ENCODE data around the gene GPSM1.

GPSM1 gene

DNA sequence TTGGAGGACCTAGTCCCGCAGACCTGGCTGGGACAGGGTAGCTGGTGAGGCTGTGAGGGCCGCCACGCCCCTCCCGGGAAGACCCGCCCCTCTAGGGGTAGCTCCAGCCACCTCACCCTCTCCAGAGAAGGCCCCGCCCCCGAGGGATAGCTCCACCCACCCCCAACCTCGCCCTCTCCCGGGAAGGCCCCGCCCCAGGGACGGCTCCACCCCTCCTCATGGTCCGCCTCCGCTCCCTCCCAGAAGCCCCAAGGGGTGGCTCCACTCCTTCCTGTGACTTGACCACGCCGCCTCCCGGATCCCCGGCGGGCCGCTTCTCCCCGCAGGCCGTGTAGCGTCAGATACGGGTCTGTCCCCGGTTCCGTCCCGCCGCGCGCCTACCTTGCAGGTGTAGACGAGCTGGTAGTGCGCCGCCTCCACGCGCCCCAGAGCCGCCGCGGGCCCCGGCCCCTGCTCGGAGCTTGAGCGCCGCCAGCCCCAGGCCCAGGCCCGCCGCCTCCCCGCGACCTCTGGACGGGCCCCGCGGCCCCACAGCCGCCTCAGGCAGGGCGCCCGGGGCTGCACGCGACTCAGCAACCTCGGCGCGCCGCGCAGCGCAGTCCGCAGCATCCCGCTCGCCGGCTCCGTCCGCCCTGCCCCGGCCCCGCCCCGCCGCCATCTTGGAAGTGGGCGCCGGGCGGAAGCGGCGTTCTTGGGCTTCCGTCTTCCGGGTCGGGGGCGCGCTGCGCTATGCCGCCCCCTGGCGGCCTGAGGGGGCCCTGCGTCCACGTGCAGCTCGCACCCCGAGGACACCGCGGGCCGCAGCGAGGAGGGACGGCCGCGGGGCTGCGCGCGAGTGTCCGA lies 36.0 kb downstream of the GPSM1 start, which contains the start of gene DNLZ:
DNLZ (minus strand) TSS at position 639 of the 843 bp plus-strand sequence; CDS start at position 609, 30 bp downstream.
- Histone ChIP-seq H3K4me1 (ENCODE audit: control insufficient read depth, insufficient read depth, low read length) (peaks cover 26% of the 10 kb centered on the region), H3K4me3 (ENCODE audit: low read length) (peak within 1 kb of the TSS; percentile 88), H3K9me3 (ENCODE audit: control insufficient read depth, low read length) (no peaks in the 10 kb centered on the region), H3K9ac (ENCODE audit: low read length) (peak within 1 kb of the TSS; percentile 93), H3K27me3 (replicated peaks; ENCODE audit: control insufficient read depth, insufficient read depth, low read length) (no peaks in the 10 kb centered on the region), H3K36me3 (ENCODE audit: control insufficient read depth, insufficient read depth, low read length, severe bottlenecking) (no peaks in the 10 kb centered on the region)
- DNase-seq (ENCODE audit: low read depth), result peak; percentile 98

GRCh38 chr9:136363949-136364748 lies 36.8 kb downstream of the GPSM1 start:
- Histone ChIP-seq H3K4me3 (ENCODE audit: low read length) (peak overlapping the region; percentile 88), H3K36me3 (ENCODE audit: control insufficient read depth, insufficient read depth, low read length, severe bottlenecking) (no peaks in the 10 kb centered on the region), H3K4me1 (ENCODE audit: control insufficient read depth, insufficient read depth, low read length) (peaks cover 26% of the 10 kb centered on the region), H3K27me3 (replicated peaks; ENCODE audit: control insufficient read depth, insufficient read depth, low read length) (no peaks in the 10 kb centered on the region), H3K9ac (ENCODE audit: low read length) (peak overlapping the region; percentile 93), H3K9me3 (ENCODE audit: control insufficient read depth, low read length) (no peaks in the 10 kb centered on the region)
- no peak for DNase-seq (ENCODE audit: low read depth)

GRCh38 chr9:136364942-136365774 lies 37.8 kb downstream of the GPSM1 start:
- Histone ChIP-seq H3K4me1 (ENCODE audit: control insufficient read depth, insufficient read depth, low read length) (peaks cover 26% of the 10 kb centered on the region), H3K9me3 (ENCODE audit: control insufficient read depth, low read length) (no peaks in the 10 kb centered on the region), H3K36me3 (ENCODE audit: control insufficient read depth, insufficient read depth, low read length, severe bottlenecking) (no peaks in the 10 kb centered on the region), H3K4me3 (ENCODE audit: low read length) (no peak overlapping the region), H3K27me3 (replicated peaks; ENCODE audit: control insufficient read depth, insufficient read depth, low read length) (no peaks in the 10 kb centered on the region), H3K9ac (ENCODE audit: low read length) (no peak overlapping the region)
- no peak for DNase-seq (ENCODE audit: low read depth)

GRCh38 chr9:136365775-136366222 lies 38.5 kb downstream of the GPSM1 start:
- Histone ChIP-seq H3K4me1 (ENCODE audit: control insufficient read depth, insufficient read depth, low read length) (peaks cover 24% of the 10 kb centered on the region), H3K9me3 (ENCODE audit: control insufficient read depth, low read length) (no peaks in the 10 kb centered on the region), H3K27me3 (replicated peaks; ENCODE audit: control insufficient read depth, insufficient read depth, low read length) (no peaks in the 10 kb centered on the region), H3K4me3 (ENCODE audit: low read length) (no peak overlapping the region), H3K36me3 (ENCODE audit: control insufficient read depth, insufficient read depth, low read length, severe bottlenecking) (no peaks in the 10 kb centered on the region), H3K9ac (ENCODE audit: low read length) (no peak overlapping the region)
- no peak for DNase-seq (ENCODE audit: low read depth)

GRCh38 chr9:136366826-136367225 lies 39.5 kb downstream of the GPSM1 start:
- no peak for DNase-seq (ENCODE audit: low read depth)
- H3K4me3 ChIP-seq (ENCODE audit: low read length), result no peak overlapping the region
- peaks cover 19% of the 10 kb centered on the region for H3K4me1 ChIP-seq (ENCODE audit: control insufficient read depth, insufficient read depth, low read length)
- H3K9me3 ChIP-seq (ENCODE audit: control insufficient read depth, low read length), result no peaks in the 10 kb centered on the region
- no peaks in the 10 kb centered on the region for H3K36me3 ChIP-seq (ENCODE audit: control insufficient read depth, insufficient read depth, low read length, severe bottlenecking)
- no peak overlapping the region for H3K9ac ChIP-seq (ENCODE audit: low read length)
- no peaks in the 10 kb centered on the region for H3K27me3 ChIP-seq (replicated peaks; ENCODE audit: control insufficient read depth, insufficient read depth, low read length)

DNA sequence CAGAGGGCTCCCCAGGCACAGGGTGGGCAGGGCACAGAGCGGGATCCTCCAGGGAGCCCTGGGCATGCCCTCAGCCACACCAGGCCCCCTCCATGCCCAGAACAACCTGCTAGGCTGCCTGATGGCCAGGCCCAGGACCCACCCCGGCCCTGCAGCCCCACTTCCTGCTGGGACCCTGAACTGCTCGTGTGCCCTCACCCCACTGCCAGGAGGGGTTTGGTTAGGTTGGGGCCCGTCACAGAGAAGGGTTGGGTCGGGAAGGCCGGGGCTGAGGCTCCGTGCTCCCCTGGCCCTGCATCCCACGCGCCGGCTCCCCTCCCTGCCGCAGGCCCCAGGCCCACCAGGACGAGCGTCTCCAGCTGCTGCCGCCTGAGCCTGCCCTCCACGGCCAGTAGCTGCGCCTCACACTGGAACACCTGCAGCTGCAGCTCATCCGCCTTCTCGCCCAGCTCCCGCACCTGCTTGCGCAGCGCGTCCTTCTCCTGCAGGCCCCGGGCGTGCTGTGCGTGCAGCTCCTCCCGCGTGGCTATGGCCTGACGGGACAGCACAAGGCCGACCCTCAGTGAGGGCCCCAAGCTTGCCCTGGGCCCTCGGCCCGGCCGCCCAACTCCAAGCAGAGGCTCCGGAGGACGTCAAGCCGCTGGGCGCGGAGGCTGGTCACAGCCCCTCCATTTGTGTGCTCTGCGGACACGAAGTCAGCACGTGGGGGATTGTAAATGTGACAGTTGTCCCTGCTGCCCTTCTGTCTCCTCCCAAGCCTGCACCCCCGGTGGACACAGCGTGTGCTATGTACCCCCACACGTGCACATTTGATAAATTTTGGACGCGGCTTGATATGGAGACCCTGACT lies 40.2 kb downstream of the GPSM1 start:
- Histone ChIP-seq H3K27me3 (replicated peaks; ENCODE audit: control insufficient read depth, insufficient read depth, low read length) (no peaks in the 10 kb centered on the region), H3K36me3 (ENCODE audit: control insufficient read depth, insufficient read depth, low read length, severe bottlenecking) (no peaks in the 10 kb centered on the region), H3K9me3 (ENCODE audit: control insufficient read depth, low read length) (no peaks in the 10 kb centered on the region), H3K4me1 (ENCODE audit: control insufficient read depth, insufficient read depth, low read length) (peaks cover 17% of the 10 kb centered on the region), H3K4me3 (ENCODE audit: low read length) (no peak overlapping the region), H3K9ac (ENCODE audit: low read length) (no peak overlapping the region)
- no peak for DNase-seq (ENCODE audit: low read depth)

DNA sequence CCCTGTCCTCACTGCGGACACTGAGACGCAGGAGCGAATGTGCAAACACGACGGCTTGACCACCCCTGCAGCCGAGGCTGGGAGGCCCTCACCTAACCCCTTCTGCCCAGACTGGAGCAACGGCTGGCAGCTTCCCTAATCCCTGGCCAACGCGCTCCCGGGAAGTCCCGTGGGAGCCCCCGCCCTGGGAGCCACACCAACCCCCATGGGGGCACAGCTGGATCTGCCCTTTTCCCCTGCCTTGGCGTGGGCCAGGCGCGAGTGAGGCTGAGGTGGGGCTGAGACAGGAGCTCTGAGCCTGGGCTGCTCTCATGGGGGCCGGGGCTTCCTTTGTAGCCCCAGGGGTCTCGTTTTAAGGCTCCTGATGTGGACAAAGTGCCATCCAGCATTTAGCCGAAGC lies 40.9 kb downstream of the GPSM1 start:
- Histone ChIP-seq H3K4me1 (ENCODE audit: control insufficient read depth, insufficient read depth, low read length) (peaks cover 20% of the 10 kb centered on the region), H3K4me3 (ENCODE audit: low read length) (no peak overlapping the region), H3K9me3 (ENCODE audit: control insufficient read depth, low read length) (no peaks in the 10 kb centered on the region), H3K27me3 (replicated peaks; ENCODE audit: control insufficient read depth, insufficient read depth, low read length) (no peaks in the 10 kb centered on the region), H3K36me3 (ENCODE audit: control insufficient read depth, insufficient read depth, low read length, severe bottlenecking) (no peaks in the 10 kb centered on the region), H3K9ac (ENCODE audit: low read length) (no peak overlapping the region)
- DNase-seq (ENCODE audit: low read depth), result no peak

DNA sequence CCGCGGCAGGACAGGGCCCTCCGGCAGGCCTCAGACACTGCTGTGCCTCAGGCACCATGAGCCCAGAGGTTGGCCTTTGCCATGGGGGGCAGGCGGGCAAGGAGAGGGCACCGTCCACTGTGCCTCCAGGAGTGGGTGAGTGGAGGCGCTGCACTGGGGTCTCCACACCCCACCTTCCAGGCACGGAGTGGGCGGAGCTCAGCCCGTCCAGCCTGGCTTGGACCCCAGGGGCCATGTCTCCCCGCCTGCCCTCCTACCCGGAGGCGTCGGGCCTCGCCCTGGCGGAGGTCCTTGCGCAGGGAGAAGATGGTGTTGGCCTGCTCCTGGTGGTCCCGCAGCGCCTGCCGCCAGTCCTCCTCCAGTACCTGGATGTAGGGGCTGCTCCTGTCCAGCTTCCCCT lies 42.7 kb downstream of the GPSM1 start:
- Histone ChIP-seq H3K4me1 (ENCODE audit: control insufficient read depth, insufficient read depth, low read length) (peaks cover 20% of the 10 kb centered on the region), H3K4me3 (ENCODE audit: low read length) (no peak overlapping the region)

DNA sequence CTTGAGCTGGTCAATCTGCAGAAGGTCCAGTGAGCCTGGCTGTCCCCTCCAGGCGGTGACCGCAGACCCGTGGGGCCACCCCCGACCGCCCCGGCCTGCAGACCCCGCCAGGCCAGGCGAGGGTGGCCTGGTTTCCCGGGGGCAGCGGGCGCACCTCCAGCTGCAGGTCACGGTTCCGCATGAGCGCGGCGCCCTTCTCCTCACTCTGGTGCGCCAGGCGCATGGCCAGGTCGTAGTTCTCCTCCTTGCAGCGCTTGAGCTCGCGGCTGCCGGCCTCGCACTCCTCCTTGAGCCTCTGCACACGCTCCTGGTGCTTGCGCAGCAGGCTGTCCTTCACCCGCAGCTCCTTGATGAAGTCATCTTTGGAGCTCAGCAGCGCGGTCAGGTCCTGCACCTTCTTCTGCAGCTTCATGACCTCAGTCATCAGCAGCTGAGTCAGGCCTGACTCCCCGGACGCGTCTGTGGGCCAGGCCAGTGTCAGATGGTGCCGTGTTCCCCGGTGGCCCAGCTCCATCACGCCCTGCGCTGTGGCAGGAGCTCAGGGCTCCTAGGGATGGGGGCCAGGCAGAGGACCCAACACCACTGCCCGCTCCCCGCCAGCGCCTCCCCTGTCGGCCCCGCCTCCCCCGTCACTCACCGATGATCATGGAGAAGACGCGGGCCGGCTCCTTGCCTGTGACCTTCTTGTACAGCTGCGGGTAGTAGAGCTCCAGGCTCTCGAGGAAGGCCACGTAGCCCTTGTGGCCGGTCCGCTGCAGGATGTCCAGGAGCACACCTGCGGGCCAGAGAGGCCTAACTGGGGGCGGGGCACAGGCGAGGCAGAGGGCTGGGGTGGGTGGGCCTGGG lies 43.6 kb downstream of the GPSM1 start:
- Histone ChIP-seq H3K27me3 (replicated peaks; ENCODE audit: control insufficient read depth, insufficient read depth, low read length) (no peaks in the 10 kb centered on the region), H3K4me1 (ENCODE audit: control insufficient read depth, insufficient read depth, low read length) (peaks cover 20% of the 10 kb centered on the region), H3K9me3 (ENCODE audit: control insufficient read depth, low read length) (no peaks in the 10 kb centered on the region), H3K36me3 (ENCODE audit: control insufficient read depth, insufficient read depth, low read length, severe bottlenecking) (peaks cover 9% of the 10 kb centered on the region), H3K9ac (ENCODE audit: low read length) (no peak overlapping the region), H3K4me3 (ENCODE audit: low read length) (no peak overlapping the region)
- DNase-seq (ENCODE audit: low read depth), result no peak

More for the DNA sequence above, 42.7 kb downstream of the GPSM1 start:
- DNase-seq (ENCODE audit: low read depth), result no peak
- H3K9me3 ChIP-seq (ENCODE audit: control insufficient read depth, low read length), result no peaks in the 10 kb centered on the region
- H3K36me3 ChIP-seq (ENCODE audit: control insufficient read depth, insufficient read depth, low read length, severe bottlenecking), result peaks cover under 1% of the 10 kb centered on the region
- no peak overlapping the region for H3K9ac ChIP-seq (ENCODE audit: low read length)
- no peaks in the 10 kb centered on the region for H3K27me3 ChIP-seq (replicated peaks; ENCODE audit: control insufficient read depth, insufficient read depth, low read length)

GRCh38 chr9:136371533-136371880 lies 44.2 kb downstream of the GPSM1 start:
- H3K9me3 ChIP-seq (ENCODE audit: control insufficient read depth, low read length), result no peaks in the 10 kb centered on the region
- DNase-seq (ENCODE audit: low read depth), result no peak
- peaks cover 20% of the 10 kb centered on the region for H3K4me1 ChIP-seq (ENCODE audit: control insufficient read depth, insufficient read depth, low read length)
- peaks cover 13% of the 10 kb centered on the region for H3K36me3 ChIP-seq (ENCODE audit: control insufficient read depth, insufficient read depth, low read length, severe bottlenecking)
- H3K27me3 ChIP-seq (replicated peaks; ENCODE audit: control insufficient read depth, insufficient read depth, low read length), result no peaks in the 10 kb centered on the region
- H3K9ac ChIP-seq (ENCODE audit: low read length), result no peak overlapping the region
- no peak overlapping the region for H3K4me3 ChIP-seq (ENCODE audit: low read length)

Measured in adipocyte (in vitro differentiated cells).